ENCODE results near the gene TMEM271.
"Not testable (repeated sequence)": the region's sequence is repeated elsewhere in the genome, so short reads cannot be mapped to it uniquely, and the experiment has no call there.

- TF ChIP-seq EZH2phosphoT487 (IDR thresholded peaks at IDR 0.05; ENCODE audit: low read depth, severe bottlenecking, unreplicated experiment); CTCF (IDR thresholded peaks at IDR 0.05; ENCODE audit: poor library complexity): not testable (repeated sequence)
Observed at GRCh38 chr4:562458-562857, 13.6 kb downstream of the TMEM271 start.
